Motor neuron (in vitro differentiated cells): Measurements from ENCODE around the gene FARP1. TPM values are rescaled to one million over a fixed set of nuclear protein-coding genes. Genes with fewer than 3 reads are reported as not detected.
"Not testable (repeated sequence)": the region's sequence is repeated elsewhere in the genome, so short reads cannot be mapped to it uniquely, and the experiment has no call there.

Experiments used
- ATAC-seq, 8 experiments: fragments of 200-7000 bp; cut with Tn5 transposase; replicated peaks in 6 of 8; 2 replicates each; pipeline ENCODE4 v1.8.0; 2021; ENCODE audit warnings: mild to moderate bottlenecking in 8 of 8, moderate library complexity in 8 of 8
- H3K27ac ChIP-seq, 2 donors: fragments of 250-450 bp; sonication (Bioruptor Pico); 2 replicates each; pipeline ENCODE4 v1.9.0; 2021; ENCODE audit warnings: antibody characterized with exemption in 2 of 2, mild to moderate bottlenecking in 2 of 2, moderate library complexity in 1 of 2
- H3K4me1 ChIP-seq, 2 donors: fragments of 250-450 bp; sonication (Bioruptor Pico); replicated peaks in 1 of 2; 2 replicates each; pipeline ENCODE4 v1.6.1; 2021; ENCODE audit warnings: antibody characterized with exemption in 2 of 2, mild to moderate bottlenecking in 2 of 2, moderate library complexity in 1 of 2
- H3K4me3 ChIP-seq, 5 donors: fragments of 250-450 bp; sonication (Bioruptor Pico); 2 replicates each; pipeline ENCODE4 v1.9.0; 2021; ENCODE audit warnings: antibody characterized with exemption in 5 of 5, mild to moderate bottlenecking in 5 of 5, moderate library complexity in 4 of 5
- WGBS, 10 experiments: fragments of 450-650 bp; shearing (Covaris generic); methylation state at CpG; one replicate each; pipeline ENCODE4 v1.0.0; 2022; 5-methylcytosine and 5-hydroxymethylcytosine counted together
- in situ Hi-C, 9 experiments: fragments of 400-800 bp; cut with MboI; loops; one replicate each; pipeline ENCODE4 v1.15.0; 2021; ENCODE audit warnings: low sequenced_read_pairs in 9 of 9, low pct_unique_long_range_greater_than_20kb in 2 of 9; ENCODE audit not compliant: unreplicated experiment in 9 of 9
- total RNA-seq, 8 experiments: library from RNA; unstranded; fragments of 300-600 nt; gene quantifications; 2 replicates each; pipeline versions ENCODE4 v1.2.3 to v1.2.4, GENCODE V29; 2022

The FARP1 gene
- total RNA-seq, 8 experiments from 2014 or later = 6.5 to 349 (median 25.6) TPM

GRCh38 chr13:98217597-98217996 lies 74.7 kb downstream of the FARP1 start:
- H3K27ac ChIP-seq = no peak overlapping the region
- WGBS, 10 experiments = 82 to 100% (median 96%) methylated on average over 2 to 10 of the region's 12 CpGs; no CpG with 5 or more reads in 4 of the 10 experiments
- H3K4me1 ChIP-seq = peaks cover 2 to 5% of the 10 kb centered on the region in 2 donors
- no peak for ATAC-seq
- in situ Hi-C loops = no loop called here
- no peak overlapping the region for H3K4me3 ChIP-seq

GRCh38 chr13:98219685-98220084 lies 76.8 kb downstream of the FARP1 start:
- in situ Hi-C loops = no loop called here
- Histone ChIP-seq H3K4me1 (peaks cover 2 to 5% of the 10 kb centered on the region in 2 donors), H3K27ac (no peak overlapping the region), H3K4me3 (no peak overlapping the region)
- ATAC-seq = no peak
- WGBS, 10 experiments = 78 to 94% (median 88%) methylated on average over 1 to 6 of the region's 6 CpGs; no CpG with 5 or more reads in 1 of the 10 experiments

- ATAC-seq = no peak
- H3K27ac ChIP-seq = no peak overlapping the region
- H3K4me3 ChIP-seq = no peak overlapping the region
- peaks cover 2 to 5% of the 10 kb centered on the region in 2 donors for H3K4me1 ChIP-seq
- in situ Hi-C loops = no loop called here
- WGBS, 10 experiments = 67 to 100% (median 77%) methylated on average over 1 to 4 of the region's 4 CpGs
These were observed 77.4 kb downstream of the FARP1 start for GRCh38 chr13:98220271-98220791.

- peaks cover 2 to 5% of the 10 kb centered on the region in 2 donors for H3K4me1 ChIP-seq
- 50 to 93% (median 86%) methylated on average over 2 to 6 of the region's 6 CpGs; no CpG with 5 or more reads in 2 of the 10 experiments for WGBS, 10 experiments
These were observed 78.3 kb downstream of the FARP1 start for GRCh38 chr13:98221234-98221633.

GRCh38 chr13:98222081-98222554 lies 79.2 kb downstream of the FARP1 start:
- in situ Hi-C loops = no loop called here
- Histone ChIP-seq H3K4me3 (no peak overlapping the region), H3K4me1 (peaks cover 2 to 5% of the 10 kb centered on the region in 2 donors), H3K27ac (no peak overlapping the region)
- no peak for ATAC-seq
- 14 to 100% (median 92%) methylated on average over 1 to 4 of the region's 5 CpGs; no CpG with 5 or more reads in 2 of the 10 experiments for WGBS, 10 experiments

More at GRCh38 chr13:98221234-98221633, 78.3 kb downstream of the FARP1 start:
- ATAC-seq = no peak
- in situ Hi-C loops = no loop called here
- Histone ChIP-seq H3K4me3 (no peak overlapping the region), H3K27ac (no peak overlapping the region)

- in situ Hi-C loops = no loop called here
- H3K27ac ChIP-seq = no peak overlapping the region
- no peak overlapping the region for H3K4me3 ChIP-seq
- peaks cover 2 to 5% of the 10 kb centered on the region in 2 donors for H3K4me1 ChIP-seq
- no peak for ATAC-seq
- WGBS, 10 experiments = 86 to 100% (median 98%) methylated on average over 1 to 7 of the region's 7 CpGs; no CpG with 5 or more reads in 2 of the 10 experiments
These were observed 79.9 kb downstream of the FARP1 start for GRCh38 chr13:98222816-98223215.

- in situ Hi-C loops = no loop called here
These were observed 80.8 kb downstream of the FARP1 start for GRCh38 chr13:98223741-98224140.

GRCh38 chr13:98224557-98224956 lies 81.7 kb downstream of the FARP1 start:
- Histone ChIP-seq H3K4me1 (peaks cover 2 to 5% of the 10 kb centered on the region in 2 donors), H3K4me3 (no peak overlapping the region), H3K27ac (no peak overlapping the region)
- 73 to 100% (median 87%) methylated on average over 2 to 4 of the region's 5 CpGs; no CpG with 5 or more reads in 3 of the 10 experiments for WGBS, 10 experiments
- ATAC-seq = no peak
- in situ Hi-C loops = no loop called here

More at GRCh38 chr13:98223741-98224140, 80.8 kb downstream of the FARP1 start:
- H3K27ac ChIP-seq = no peak overlapping the region
- peaks cover 2 to 5% of the 10 kb centered on the region in 2 donors for H3K4me1 ChIP-seq
- H3K4me3 ChIP-seq = no peak overlapping the region
- no peak for ATAC-seq

GRCh38 chr13:98225036-98225940 lies 82.4 kb downstream of the FARP1 start:
- Histone ChIP-seq H3K27ac (no peak overlapping the region), H3K4me1 (peaks cover 2 to 5% of the 10 kb centered on the region in 2 donors), H3K4me3 (no peak overlapping the region)
- no peak for ATAC-seq
- in situ Hi-C loops = loop anchor here in 1 of 9 experiments (25.0 kb wide), 1 partner anchor 88 kb away; the partner anchor contains the start of gene FARP1
- 82 to 97% (median 94%) methylated on average over 4 to 18 of the region's 20 CpGs for WGBS, 10 experiments

- Histone ChIP-seq H3K4me3 (no peak overlapping the region), H3K27ac (no peak overlapping the region), H3K4me1 (no peaks in the 10 kb centered on the region)
- in situ Hi-C loops = loop anchor here in 1 of 9 experiments (25.0 kb wide), 1 partner anchor 89 kb away; the partner anchor contains the start of gene FARP1
- ATAC-seq = no peak
- WGBS, 10 experiments = 62 to 100% (median 92%) methylated on average over 2 to 5 of the region's 5 CpGs
These were observed 83.6 kb downstream of the FARP1 start for GRCh38 chr13:98226496-98226895.

- in situ Hi-C loops = loop anchor here in 1 of 9 experiments (25.0 kb wide), 1 partner anchor 92 kb away; the partner anchor contains the start of gene FARP1
- Histone ChIP-seq H3K27ac (no peak overlapping the region), H3K4me3 (no peak overlapping the region), H3K4me1 (no peaks in the 10 kb centered on the region)
- no peak for ATAC-seq
- WGBS, 10 experiments = 43 to 100% (median 85%) methylated on average over 1 to 3 of the region's 3 CpGs
These were observed 85.9 kb downstream of the FARP1 start for GRCh38 chr13:98228661-98229341.

- 70 to 100% (median 96%) methylated on average over 1 to 4 of the region's 4 CpGs; no CpG with 5 or more reads in 3 of the 10 experiments for WGBS, 10 experiments
- H3K4me1 ChIP-seq, H3K4me3 ChIP-seq, H3K27ac ChIP-seq, ATAC-seq: not testable (repeated sequence)
- in situ Hi-C loops = loop anchor here in 1 of 9 experiments (25.0 kb wide), 1 partner anchor 93 kb away; the partner anchor contains the start of gene FARP1
These were observed 87.9 kb downstream of the FARP1 start for GRCh38 chr13:98230762-98231161.
